Karpas-422 (cell line): ENCODE measurements around the gene CYB5R3. TPM values are rescaled to one million over a fixed set of nuclear protein-coding genes. Genes with fewer than 3 reads are reported as not detected.

Source experiments
- DNase-seq: peaks from one replicate; pipeline ENCODE4 v3.0.0-alpha.2; 2015
- H2AFZ ChIP-seq: fragments of 200-600 bp; sonication (generic); 2 replicates; pipeline ENCODE4 v1.6.1; 2014; ENCODE audit warnings: antibody characterized with exemption, low read length, mixed read lengths
- H3K27ac ChIP-seq: fragments of 200-600 bp; sonication (generic); 2 replicates; pipeline ENCODE4 v1.5.1; 2014; ENCODE audit warnings: mild to moderate bottlenecking, low read length, moderate library complexity
- H3K27me3 ChIP-seq: fragments of 200-600 bp; sonication (generic); 2 replicates; pipeline ENCODE4 v1.6.1; 2014; ENCODE audit warnings: low read length, mixed read lengths
- H3K36me3 ChIP-seq: fragments of 200-600 bp; sonication (generic); 2 replicates; pipeline ENCODE4 v1.6.1; 2014; ENCODE audit warnings: low read length, mixed read lengths; ENCODE audit not compliant: insufficient read depth
- H3K4me1 ChIP-seq: fragments of 200-600 bp; sonication (generic); 2 replicates; pipeline ENCODE4 v1.6.1; 2014; ENCODE audit warnings: mild to moderate bottlenecking, low read length, mixed read lengths
- H3K4me2 ChIP-seq: fragments of 200-600 bp; sonication (generic); 2 replicates; pipeline ENCODE4 v1.6.1; 2014; ENCODE audit warnings: low read length, low read depth, mild to moderate bottlenecking; ENCODE audit not compliant: poor library complexity, severe bottlenecking
- H3K4me3 ChIP-seq: fragments of 200-600 bp; sonication (generic); 2 replicates; pipeline ENCODE4 v1.5.1; 2014; ENCODE audit warnings: mild to moderate bottlenecking, antibody characterized with exemption, low read length, mixed read lengths
- H3K79me2 ChIP-seq: fragments of 200-600 bp; sonication (generic); 2 replicates; pipeline ENCODE4 v1.6.1; 2014; ENCODE audit warnings: mild to moderate bottlenecking, low read length, mixed read lengths
- H3K9ac ChIP-seq: fragments of 200-600 bp; sonication (generic); 2 replicates; pipeline ENCODE4 v1.6.0; 2014; ENCODE audit warnings: low read length
- H3K9me2 ChIP-seq: fragments of 200-600 bp; sonication (generic), shearing (Covaris generic); replicated peaks from 2 replicates; pipeline ENCODE4 v1.6.0; 2014; ENCODE audit warnings: mild to moderate bottlenecking, low read length, moderate library complexity; ENCODE audit not compliant: insufficient read depth
- H3K9me3 ChIP-seq: fragments of 300-700, 200-600 bp; sonication (generic); 2 replicates; pipeline ENCODE4 v1.6.1; 2014; ENCODE audit warnings: low read length, mixed read lengths
- H4K20me1 ChIP-seq: fragments of 200-600 bp; sonication (generic); 2 replicates; pipeline ENCODE4 v1.6.1; 2014; ENCODE audit warnings: mild to moderate bottlenecking, antibody characterized with exemption, low read length, low read depth; ENCODE audit not compliant: insufficient read depth
- total RNA-seq: library from RNA; depleted of rRNA; stranded (reverse); fragments of >200 nt; shearing (Covaris generic); gene quantifications from 2 replicates; pipeline ENCODE4 v1.2.3, GENCODE V29; 2014; ENCODE audit warnings: low replicate concordance

Gene CYB5R3
- total RNA-seq, 1 experiment from 2014 or later, result 27.5 TPM

DNA sequence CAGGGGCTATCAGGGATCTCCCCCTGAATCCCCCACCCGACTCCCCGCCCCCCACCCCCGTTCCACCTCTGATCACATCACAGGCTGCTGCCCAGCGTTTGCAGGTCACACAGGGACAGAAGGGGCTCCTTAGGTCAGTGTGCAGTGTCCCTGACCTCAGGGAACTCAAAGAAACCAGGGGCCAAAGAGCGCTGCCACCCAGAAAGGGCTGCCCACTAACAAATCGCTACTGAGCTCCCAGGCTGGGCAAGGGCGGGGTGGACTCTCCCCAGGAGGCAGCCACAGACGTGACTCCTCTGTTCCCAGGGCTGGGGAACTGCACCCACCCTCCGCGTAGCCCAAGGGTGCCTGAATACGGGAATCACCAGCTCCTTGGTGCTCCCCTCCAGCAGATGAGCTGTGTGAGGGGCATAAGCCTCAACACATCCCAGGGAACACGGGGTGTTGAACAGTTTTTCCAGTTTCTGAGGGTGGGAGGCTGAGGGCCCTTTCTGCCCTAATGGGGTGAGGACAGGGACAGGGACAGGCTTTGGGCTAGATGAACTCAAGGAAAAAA, 24.6 kb downstream of the CYB5R3 start:
- Histone ChIP-seq H3K9ac (no peak overlapping the region), H3K36me3 (no peaks in the 10 kb centered on the region), H4K20me1 (no peaks in the 10 kb centered on the region), H3K9me3 (no peaks in the 10 kb centered on the region), H3K4me3 (no peak overlapping the region), H3K27me3 (no peaks in the 10 kb centered on the region), H3K9me2 (no peaks in the 10 kb centered on the region), H3K4me1 (peaks cover 16% of the 10 kb centered on the region), H2AFZ (no peak overlapping the region), H3K79me2 (no peaks in the 10 kb centered on the region), H3K27ac (no peak overlapping the region), H3K4me2 (no peak overlapping the region)
- DNase-seq, result no peak

GRCh38 chr22:42623756-42624441, 25.3 kb downstream of the CYB5R3 start:
- no peaks in the 10 kb centered on the region for H3K9me3 ChIP-seq
- no peaks in the 10 kb centered on the region for H3K27me3 ChIP-seq
- 0 out of 2 replicates have a peak overlapping the region, but pooled peaks have one; percentile 6 for H3K9ac ChIP-seq
- H4K20me1 ChIP-seq, result no peaks in the 10 kb centered on the region
- no peak overlapping the region for H3K4me2 ChIP-seq
- H3K4me1 ChIP-seq, result peaks cover 16% of the 10 kb centered on the region
- peak overlapping the region; percentile 62 for H3K27ac ChIP-seq
- H2AFZ ChIP-seq, result no peak overlapping the region
- H3K79me2 ChIP-seq, result no peaks in the 10 kb centered on the region
- no peak overlapping the region for H3K4me3 ChIP-seq
- H3K9me2 ChIP-seq, result no peaks in the 10 kb centered on the region
- no peaks in the 10 kb centered on the region for H3K36me3 ChIP-seq
- no peak for DNase-seq

GRCh38 chr22:42623301-42623751, 25.9 kb downstream of the CYB5R3 start:
- peak overlapping the region; percentile 62 for H3K27ac ChIP-seq

DNA sequence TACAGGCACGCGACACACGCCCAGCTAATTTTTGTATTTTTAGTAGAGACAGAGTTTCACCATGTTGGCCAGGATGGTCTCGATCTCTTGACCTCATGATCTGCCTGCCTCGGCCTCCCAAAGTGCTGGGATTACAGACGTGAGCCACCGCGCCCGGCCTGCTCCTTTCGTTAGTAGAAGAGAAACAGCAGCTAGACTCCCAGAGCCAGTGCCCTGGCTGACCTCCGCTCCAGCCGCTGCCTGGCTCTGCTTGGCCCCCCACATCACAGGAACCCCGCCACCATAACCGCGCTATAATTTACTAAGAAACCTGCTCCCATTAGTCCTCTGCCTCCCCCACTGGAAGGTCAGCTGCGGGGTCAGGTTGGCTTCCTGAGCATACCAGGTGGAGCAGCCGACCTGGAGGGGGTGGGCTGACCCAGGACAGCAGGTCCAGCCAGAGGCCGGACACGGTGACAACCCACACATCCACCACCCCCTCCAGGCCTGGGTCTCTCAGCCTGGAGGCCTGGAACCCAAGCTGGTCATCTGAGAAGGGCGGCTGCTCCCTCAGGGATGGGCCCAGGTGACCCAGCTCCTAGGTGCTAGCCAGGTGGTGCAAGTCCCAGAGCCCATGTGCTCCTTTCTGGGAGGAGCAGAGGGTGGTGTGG, 27.0 kb downstream of the CYB5R3 start:
- no peaks in the 10 kb centered on the region for H3K9me3 ChIP-seq
- H3K9me2 ChIP-seq, result no peaks in the 10 kb centered on the region
- no peaks in the 10 kb centered on the region for H4K20me1 ChIP-seq
- H3K27ac ChIP-seq, result no peak overlapping the region
- no peak overlapping the region for H3K4me2 ChIP-seq
- no peak overlapping the region for H2AFZ ChIP-seq
- no peak overlapping the region for H3K4me3 ChIP-seq
- no peaks in the 10 kb centered on the region for H3K79me2 ChIP-seq
- no peak for DNase-seq
- H3K36me3 ChIP-seq, result no peaks in the 10 kb centered on the region
- H3K9ac ChIP-seq, result no peak overlapping the region
- H3K4me1 ChIP-seq, result peaks cover 16% of the 10 kb centered on the region
- no peaks in the 10 kb centered on the region for H3K27me3 ChIP-seq

More at GRCh38 chr22:42623301-42623751, 25.9 kb downstream of the CYB5R3 start:
- peak; percentile 61 for DNase-seq
- H3K4me1 ChIP-seq, result peaks cover 16% of the 10 kb centered on the region
- 0 out of 2 replicates have a peak overlapping the region, but pooled peaks have one; percentile 6 for H3K9ac ChIP-seq
- H3K4me2 ChIP-seq, result no peak overlapping the region
- H3K36me3 ChIP-seq, result no peaks in the 10 kb centered on the region
- no peaks in the 10 kb centered on the region for H3K9me3 ChIP-seq
- H4K20me1 ChIP-seq, result no peaks in the 10 kb centered on the region
- no peaks in the 10 kb centered on the region for H3K79me2 ChIP-seq
- no peaks in the 10 kb centered on the region for H3K9me2 ChIP-seq
- no peak overlapping the region for H3K4me3 ChIP-seq
- no peak overlapping the region for H2AFZ ChIP-seq
- no peaks in the 10 kb centered on the region for H3K27me3 ChIP-seq

GRCh38 chr22:42621505-42622002, 27.6 kb downstream of the CYB5R3 start:
- H3K79me2 ChIP-seq, result no peaks in the 10 kb centered on the region
- H3K36me3 ChIP-seq, result no peaks in the 10 kb centered on the region
- H3K27me3 ChIP-seq, result no peaks in the 10 kb centered on the region
- no peak overlapping the region for H3K9ac ChIP-seq
- no peaks in the 10 kb centered on the region for H3K9me2 ChIP-seq
- H3K9me3 ChIP-seq, result no peaks in the 10 kb centered on the region
- no peak overlapping the region for H3K27ac ChIP-seq
- H3K4me3 ChIP-seq, result no peak overlapping the region
- no peak overlapping the region for H3K4me2 ChIP-seq
- peaks cover 16% of the 10 kb centered on the region for H3K4me1 ChIP-seq
- no peak overlapping the region for H2AFZ ChIP-seq
- DNase-seq, result peak; percentile 77
- no peaks in the 10 kb centered on the region for H4K20me1 ChIP-seq

GRCh38 chr22:42620084-42620483, 29.1 kb downstream of the CYB5R3 start:
- no peaks in the 10 kb centered on the region for H3K79me2 ChIP-seq
- H3K4me3 ChIP-seq, result no peak overlapping the region
- no peak overlapping the region for H2AFZ ChIP-seq
- H3K27ac ChIP-seq, result no peak overlapping the region
- H3K9me2 ChIP-seq, result no peaks in the 10 kb centered on the region
- DNase-seq, result no peak
- no peaks in the 10 kb centered on the region for H3K9me3 ChIP-seq
- H3K9ac ChIP-seq, result no peak overlapping the region
- peaks cover 27% of the 10 kb centered on the region for H3K4me1 ChIP-seq
- H4K20me1 ChIP-seq, result no peaks in the 10 kb centered on the region
- H3K4me2 ChIP-seq, result no peak overlapping the region
- no peaks in the 10 kb centered on the region for H3K27me3 ChIP-seq
- H3K36me3 ChIP-seq, result no peaks in the 10 kb centered on the region

GRCh38 chr22:42619261-42620063, 29.7 kb downstream of the CYB5R3 start:
- H3K27ac ChIP-seq, result no peak overlapping the region
- H3K27me3 ChIP-seq, result no peaks in the 10 kb centered on the region
- H3K9me3 ChIP-seq, result no peaks in the 10 kb centered on the region
- H3K4me3 ChIP-seq, result no peak overlapping the region
- DNase-seq, result no peak
- H3K9me2 ChIP-seq, result no peaks in the 10 kb centered on the region
- no peaks in the 10 kb centered on the region for H3K79me2 ChIP-seq
- H3K9ac ChIP-seq, result no peak overlapping the region
- no peak overlapping the region for H2AFZ ChIP-seq
- no peak overlapping the region for H3K4me2 ChIP-seq
- H3K4me1 ChIP-seq, result peaks cover 27% of the 10 kb centered on the region
- no peaks in the 10 kb centered on the region for H4K20me1 ChIP-seq
- H3K36me3 ChIP-seq, result no peaks in the 10 kb centered on the region
